ENCODE data around the gene MAGI2. TPM values are rescaled to one million over a fixed set of nuclear protein-coding genes. Genes with fewer than 3 reads are reported as not detected.

The MAGI2 gene
- total and polyA plus RNA-seq, 2 of the 13 experiments (the other 11 are each of a cell fraction or from before 2014, with no cell fraction given) = 1.5 to 3.8 TPM

DNA sequence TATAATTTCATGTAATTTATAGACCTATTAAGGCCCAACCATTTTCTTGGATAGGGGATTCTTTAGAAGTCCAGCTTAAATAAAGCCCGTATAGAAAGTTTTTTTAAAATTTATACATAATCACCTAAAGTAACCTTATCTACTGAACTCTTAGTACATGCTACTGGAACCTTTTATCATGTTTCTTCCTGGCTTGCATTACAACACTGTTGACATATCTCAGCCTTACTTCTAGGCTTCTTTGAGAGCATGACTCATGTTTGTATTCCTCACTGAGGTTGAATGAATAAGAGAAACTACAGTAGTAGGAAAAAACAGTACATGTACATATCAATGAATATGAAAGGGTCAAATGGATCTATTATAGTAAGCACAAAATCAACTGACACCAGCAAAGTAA, 8.2 kb upstream of the MAGI2 start (continued):
- TF ChIP-seq, protein P1, sequence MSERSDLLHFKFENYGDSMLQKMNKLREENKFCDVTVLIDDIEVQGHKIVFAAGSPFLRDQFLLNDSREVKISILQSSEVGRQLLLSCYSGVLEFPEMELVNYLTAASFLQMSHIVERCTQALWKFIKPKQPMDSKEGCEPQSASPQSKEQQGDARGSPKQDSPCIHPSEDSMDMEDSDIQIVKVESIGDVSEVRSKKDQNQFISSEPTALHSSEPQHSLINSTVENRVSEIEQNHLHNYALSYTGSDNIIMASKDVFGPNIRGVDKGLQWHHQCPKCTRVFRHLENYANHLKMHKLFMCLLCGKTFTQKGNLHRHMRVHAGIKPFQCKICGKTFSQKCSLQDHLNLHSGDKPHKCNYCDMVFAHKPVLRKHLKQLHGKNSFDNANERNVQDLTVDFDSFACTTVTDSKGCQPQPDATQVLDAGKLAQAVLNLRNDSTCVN (CRISPR knock-in tag; IDR thresholded peaks at IDR 0.05; ENCODE audit: borderline replicate concordance) = no peak
- TF ChIP-seq, protein P2, sequence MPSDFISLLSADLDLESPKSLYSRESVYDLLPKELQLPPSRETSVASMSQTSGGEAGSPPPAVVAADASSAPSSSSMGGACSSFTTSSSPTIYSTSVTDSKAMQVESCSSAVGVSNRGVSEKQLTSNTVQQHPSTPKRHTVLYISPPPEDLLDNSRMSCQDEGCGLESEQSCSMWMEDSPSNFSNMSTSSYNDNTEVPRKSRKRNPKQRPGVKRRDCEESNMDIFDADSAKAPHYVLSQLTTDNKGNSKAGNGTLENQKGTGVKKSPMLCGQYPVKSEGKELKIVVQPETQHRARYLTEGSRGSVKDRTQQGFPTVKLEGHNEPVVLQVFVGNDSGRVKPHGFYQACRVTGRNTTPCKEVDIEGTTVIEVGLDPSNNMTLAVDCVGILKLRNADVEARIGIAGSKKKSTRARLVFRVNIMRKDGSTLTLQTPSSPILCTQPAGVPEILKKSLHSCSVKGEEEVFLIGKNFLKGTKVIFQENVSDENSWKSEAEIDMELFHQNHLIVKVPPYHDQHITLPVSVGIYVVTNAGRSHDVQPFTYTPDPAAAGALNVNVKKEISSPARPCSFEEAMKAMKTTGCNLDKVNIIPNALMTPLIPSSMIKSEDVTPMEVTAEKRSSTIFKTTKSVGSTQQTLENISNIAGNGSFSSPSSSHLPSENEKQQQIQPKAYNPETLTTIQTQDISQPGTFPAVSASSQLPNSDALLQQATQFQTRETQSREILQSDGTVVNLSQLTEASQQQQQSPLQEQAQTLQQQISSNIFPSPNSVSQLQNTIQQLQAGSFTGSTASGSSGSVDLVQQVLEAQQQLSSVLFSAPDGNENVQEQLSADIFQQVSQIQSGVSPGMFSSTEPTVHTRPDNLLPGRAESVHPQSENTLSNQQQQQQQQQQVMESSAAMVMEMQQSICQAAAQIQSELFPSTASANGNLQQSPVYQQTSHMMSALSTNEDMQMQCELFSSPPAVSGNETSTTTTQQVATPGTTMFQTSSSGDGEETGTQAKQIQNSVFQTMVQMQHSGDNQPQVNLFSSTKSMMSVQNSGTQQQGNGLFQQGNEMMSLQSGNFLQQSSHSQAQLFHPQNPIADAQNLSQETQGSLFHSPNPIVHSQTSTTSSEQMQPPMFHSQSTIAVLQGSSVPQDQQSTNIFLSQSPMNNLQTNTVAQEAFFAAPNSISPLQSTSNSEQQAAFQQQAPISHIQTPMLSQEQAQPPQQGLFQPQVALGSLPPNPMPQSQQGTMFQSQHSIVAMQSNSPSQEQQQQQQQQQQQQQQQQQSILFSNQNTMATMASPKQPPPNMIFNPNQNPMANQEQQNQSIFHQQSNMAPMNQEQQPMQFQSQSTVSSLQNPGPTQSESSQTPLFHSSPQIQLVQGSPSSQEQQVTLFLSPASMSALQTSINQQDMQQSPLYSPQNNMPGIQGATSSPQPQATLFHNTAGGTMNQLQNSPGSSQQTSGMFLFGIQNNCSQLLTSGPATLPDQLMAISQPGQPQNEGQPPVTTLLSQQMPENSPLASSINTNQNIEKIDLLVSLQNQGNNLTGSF (CRISPR knock-in tag; IDR thresholded peaks at IDR 0.05) = no peak
- TF ChIP-seq HHEX (CRISPR knock-in tag; IDR thresholded peaks at IDR 0.05) (no peak), ZNF773 (CRISPR knock-in tag; IDR thresholded peaks at IDR 0.05; ENCODE audit: borderline replicate concordance) (no peak), FOXA3 (CRISPR knock-in tag; IDR thresholded peaks at IDR 0.05) (peak; percentile 92), NR2F2 (IDR thresholded peaks at IDR 0.05; ENCODE audit: borderline replicate concordance, low read depth) (no peak), ZFP82 (CRISPR knock-in tag; IDR thresholded peaks at IDR 0.05; ENCODE audit: borderline replicate concordance) (no peak), CHD4 (IDR thresholded peaks at IDR 0.05; ENCODE audit: borderline replicate concordance, low read length) (no peak), FOXA1 (IDR thresholded peaks at IDR 0.05) (no peak), FOXA1 (CRISPR knock-in tag; IDR thresholded peaks at IDR 0.05) (peak; percentile 86), ZNF563 (CRISPR knock-in tag; IDR thresholded peaks at IDR 0.05) (no peak), ZNF878 (CRISPR knock-in tag; IDR thresholded peaks at IDR 0.05) (no peak)
- TF ChIP-seq, protein P3, sequence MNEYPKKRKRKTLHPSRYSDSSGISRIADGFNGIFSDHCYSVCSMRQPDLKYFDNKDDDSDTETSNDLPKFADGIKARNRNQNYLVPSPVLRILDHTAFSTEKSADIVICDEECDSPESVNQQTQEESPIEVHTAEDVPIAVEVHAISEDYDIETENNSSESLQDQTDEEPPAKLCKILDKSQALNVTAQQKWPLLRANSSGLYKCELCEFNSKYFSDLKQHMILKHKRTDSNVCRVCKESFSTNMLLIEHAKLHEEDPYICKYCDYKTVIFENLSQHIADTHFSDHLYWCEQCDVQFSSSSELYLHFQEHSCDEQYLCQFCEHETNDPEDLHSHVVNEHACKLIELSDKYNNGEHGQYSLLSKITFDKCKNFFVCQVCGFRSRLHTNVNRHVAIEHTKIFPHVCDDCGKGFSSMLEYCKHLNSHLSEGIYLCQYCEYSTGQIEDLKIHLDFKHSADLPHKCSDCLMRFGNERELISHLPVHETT (CRISPR knock-in tag; conservative IDR thresholded peaks at IDR 0.05) = no peak
- TF ChIP-seq, protein P4, sequence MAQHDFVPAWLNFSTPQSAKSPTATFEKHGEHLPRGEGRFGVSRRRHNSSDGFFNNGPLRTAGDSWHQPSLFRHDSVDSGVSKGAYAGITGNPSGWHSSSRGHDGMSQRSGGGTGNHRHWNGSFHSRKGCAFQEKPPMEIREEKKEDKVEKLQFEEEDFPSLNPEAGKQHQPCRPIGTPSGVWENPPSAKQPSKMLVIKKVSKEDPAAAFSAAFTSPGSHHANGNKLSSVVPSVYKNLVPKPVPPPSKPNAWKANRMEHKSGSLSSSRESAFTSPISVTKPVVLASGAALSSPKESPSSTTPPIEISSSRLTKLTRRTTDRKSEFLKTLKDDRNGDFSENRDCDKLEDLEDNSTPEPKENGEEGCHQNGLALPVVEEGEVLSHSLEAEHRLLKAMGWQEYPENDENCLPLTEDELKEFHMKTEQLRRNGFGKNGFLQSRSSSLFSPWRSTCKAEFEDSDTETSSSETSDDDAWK (CRISPR knock-in tag; IDR thresholded peaks at IDR 0.05) = no peak
- TF ChIP-seq, protein P5, sequence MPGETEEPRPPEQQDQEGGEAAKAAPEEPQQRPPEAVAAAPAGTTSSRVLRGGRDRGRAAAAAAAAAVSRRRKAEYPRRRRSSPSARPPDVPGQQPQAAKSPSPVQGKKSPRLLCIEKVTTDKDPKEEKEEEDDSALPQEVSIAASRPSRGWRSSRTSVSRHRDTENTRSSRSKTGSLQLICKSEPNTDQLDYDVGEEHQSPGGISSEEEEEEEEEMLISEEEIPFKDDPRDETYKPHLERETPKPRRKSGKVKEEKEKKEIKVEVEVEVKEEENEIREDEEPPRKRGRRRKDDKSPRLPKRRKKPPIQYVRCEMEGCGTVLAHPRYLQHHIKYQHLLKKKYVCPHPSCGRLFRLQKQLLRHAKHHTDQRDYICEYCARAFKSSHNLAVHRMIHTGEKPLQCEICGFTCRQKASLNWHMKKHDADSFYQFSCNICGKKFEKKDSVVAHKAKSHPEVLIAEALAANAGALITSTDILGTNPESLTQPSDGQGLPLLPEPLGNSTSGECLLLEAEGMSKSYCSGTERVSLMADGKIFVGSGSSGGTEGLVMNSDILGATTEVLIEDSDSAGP (CRISPR knock-in tag; IDR thresholded peaks at IDR 0.05; ENCODE audit: borderline replicate concordance) = no peak
- TF ChIP-seq, protein P6, sequence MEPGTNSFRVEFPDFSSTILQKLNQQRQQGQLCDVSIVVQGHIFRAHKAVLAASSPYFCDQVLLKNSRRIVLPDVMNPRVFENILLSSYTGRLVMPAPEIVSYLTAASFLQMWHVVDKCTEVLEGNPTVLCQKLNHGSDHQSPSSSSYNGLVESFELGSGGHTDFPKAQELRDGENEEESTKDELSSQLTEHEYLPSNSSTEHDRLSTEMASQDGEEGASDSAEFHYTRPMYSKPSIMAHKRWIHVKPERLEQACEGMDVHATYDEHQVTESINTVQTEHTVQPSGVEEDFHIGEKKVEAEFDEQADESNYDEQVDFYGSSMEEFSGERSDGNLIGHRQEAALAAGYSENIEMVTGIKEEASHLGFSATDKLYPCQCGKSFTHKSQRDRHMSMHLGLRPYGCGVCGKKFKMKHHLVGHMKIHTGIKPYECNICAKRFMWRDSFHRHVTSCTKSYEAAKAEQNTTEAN (CRISPR knock-in tag; conservative IDR thresholded peaks at IDR 0.05) = no peak
- TF ChIP-seq, protein P7, sequence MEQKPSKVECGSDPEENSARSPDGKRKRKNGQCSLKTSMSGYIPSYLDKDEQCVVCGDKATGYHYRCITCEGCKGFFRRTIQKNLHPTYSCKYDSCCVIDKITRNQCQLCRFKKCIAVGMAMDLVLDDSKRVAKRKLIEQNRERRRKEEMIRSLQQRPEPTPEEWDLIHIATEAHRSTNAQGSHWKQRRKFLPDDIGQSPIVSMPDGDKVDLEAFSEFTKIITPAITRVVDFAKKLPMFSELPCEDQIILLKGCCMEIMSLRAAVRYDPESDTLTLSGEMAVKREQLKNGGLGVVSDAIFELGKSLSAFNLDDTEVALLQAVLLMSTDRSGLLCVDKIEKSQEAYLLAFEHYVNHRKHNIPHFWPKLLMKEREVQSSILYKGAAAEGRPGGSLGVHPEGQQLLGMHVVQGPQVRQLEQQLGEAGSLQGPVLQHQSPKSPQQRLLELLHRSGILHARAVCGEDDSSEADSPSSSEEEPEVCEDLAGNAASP (CRISPR knock-in tag; IDR thresholded peaks at IDR 0.05; ENCODE audit: borderline replicate concordance) = peak; percentile 92; the same call in 1 of the 2 replicates
